PFSK-1 (cell line): ENCODE measurements around the gene KCNJ4.

Experiments
- FOXP2 ChIP-seq: optimal IDR thresholded peaks from 2 replicates; pipeline ENCODE3; 2011; ENCODE audit warnings: borderline replicate concordance, control low read depth, inconsistent platforms; ENCODE audit not compliant: insufficient read depth; ENCODE audit errors: extremely low read length, extremely low read depth
- POLR2AphosphoS5 ChIP-seq: IDR thresholded peaks from 2 replicates; pipeline ENCODE4 v1.6.1; 2012; ENCODE audit warnings: low read depth, mild to moderate bottlenecking, control low read depth, low read length, moderate library complexity
- SIN3A ChIP-seq: IDR thresholded peaks from 2 replicates; pipeline ENCODE4 v1.6.1; 2012; ENCODE audit warnings: mild to moderate bottlenecking, low read length, moderate library complexity, borderline replicate concordance; ENCODE audit not compliant: insufficient read depth
- TAF1 ChIP-seq: IDR thresholded peaks from 2 replicates; pipeline ENCODE4 v1.6.1; 2012; ENCODE audit warnings: low read length, control low read depth, borderline replicate concordance; ENCODE audit not compliant: insufficient read depth
- TF ChIP-seq, protein P1 (sequence below), 2 experiments: IDR thresholded peaks; 2 replicates each; pipeline versions ENCODE4 v1.6.1 to v1.8.0; 2011 to 2012; ENCODE audit warnings: low read depth in 2 of 2, low read length in 2 of 2, control low read depth in 1 of 2, inconsistent platforms in 1 of 2, mild to moderate bottlenecking in 1 of 2, moderate library complexity in 1 of 2; ENCODE audit not compliant: insufficient read depth in 1 of 2

KCNJ4 gene

GRCh38 chr22:38426628-38427027 is 28.4 kb downstream of the KCNJ4 start:
- TF ChIP-seq FOXP2 (no peak), SIN3A (no peak), TAF1 (no peak), POLR2AphosphoS5 (no peak)
- TF ChIP-seq, protein P1, sequence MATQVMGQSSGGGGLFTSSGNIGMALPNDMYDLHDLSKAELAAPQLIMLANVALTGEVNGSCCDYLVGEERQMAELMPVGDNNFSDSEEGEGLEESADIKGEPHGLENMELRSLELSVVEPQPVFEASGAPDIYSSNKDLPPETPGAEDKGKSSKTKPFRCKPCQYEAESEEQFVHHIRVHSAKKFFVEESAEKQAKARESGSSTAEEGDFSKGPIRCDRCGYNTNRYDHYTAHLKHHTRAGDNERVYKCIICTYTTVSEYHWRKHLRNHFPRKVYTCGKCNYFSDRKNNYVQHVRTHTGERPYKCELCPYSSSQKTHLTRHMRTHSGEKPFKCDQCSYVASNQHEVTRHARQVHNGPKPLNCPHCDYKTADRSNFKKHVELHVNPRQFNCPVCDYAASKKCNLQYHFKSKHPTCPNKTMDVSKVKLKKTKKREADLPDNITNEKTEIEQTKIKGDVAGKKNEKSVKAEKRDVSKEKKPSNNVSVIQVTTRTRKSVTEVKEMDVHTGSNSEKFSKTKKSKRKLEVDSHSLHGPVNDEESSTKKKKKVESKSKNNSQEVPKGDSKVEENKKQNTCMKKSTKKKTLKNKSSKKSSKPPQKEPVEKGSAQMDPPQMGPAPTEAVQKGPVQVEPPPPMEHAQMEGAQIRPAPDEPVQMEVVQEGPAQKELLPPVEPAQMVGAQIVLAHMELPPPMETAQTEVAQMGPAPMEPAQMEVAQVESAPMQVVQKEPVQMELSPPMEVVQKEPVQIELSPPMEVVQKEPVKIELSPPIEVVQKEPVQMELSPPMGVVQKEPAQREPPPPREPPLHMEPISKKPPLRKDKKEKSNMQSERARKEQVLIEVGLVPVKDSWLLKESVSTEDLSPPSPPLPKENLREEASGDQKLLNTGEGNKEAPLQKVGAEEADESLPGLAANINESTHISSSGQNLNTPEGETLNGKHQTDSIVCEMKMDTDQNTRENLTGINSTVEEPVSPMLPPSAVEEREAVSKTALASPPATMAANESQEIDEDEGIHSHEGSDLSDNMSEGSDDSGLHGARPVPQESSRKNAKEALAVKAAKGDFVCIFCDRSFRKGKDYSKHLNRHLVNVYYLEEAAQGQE (IDR thresholded peaks at IDR 0.05; ENCODE audit: insufficient read depth in 1 of 2, low read depth in 2 of 2, low read length in 2 of 2) = no peak

DNA sequence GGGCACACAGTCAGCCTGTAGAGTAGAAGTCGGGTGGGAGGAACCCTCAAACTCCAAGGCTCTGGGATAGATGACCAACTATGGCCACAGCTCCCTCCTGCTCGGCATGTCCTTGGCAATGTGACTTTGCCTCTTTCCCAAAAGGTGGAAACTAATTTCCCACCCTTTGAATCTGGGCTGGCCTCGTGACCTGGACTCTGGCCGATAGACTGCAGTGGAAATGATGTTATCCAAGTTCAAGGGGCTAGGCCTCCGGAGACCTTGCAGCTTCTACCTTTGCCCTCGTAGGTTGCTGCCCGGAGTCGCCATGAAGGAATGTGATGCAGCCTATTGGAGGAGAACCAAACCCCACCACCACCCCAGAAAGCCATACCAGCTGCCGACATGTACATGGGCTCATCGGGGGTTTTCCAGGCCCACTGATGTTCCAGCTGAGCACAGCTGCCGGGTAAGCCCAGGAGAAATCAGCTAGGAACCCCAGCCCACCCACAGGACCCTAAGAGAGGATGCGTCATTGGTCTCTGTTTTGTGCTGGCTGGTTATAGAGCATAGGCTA is 30.4 kb downstream of the KCNJ4 start:
- no peak for TF ChIP-seq TAF1
- TF ChIP-seq FOXP2 = no peak
- TF ChIP-seq, protein P1 (IDR thresholded peaks at IDR 0.05; ENCODE audit: insufficient read depth in 1 of 2, low read depth in 2 of 2, low read length in 2 of 2) = no peak
- no peak for TF ChIP-seq SIN3A
- no peak for TF ChIP-seq POLR2AphosphoS5

- no peak for TF ChIP-seq FOXP2
- TF ChIP-seq, protein P1 (IDR thresholded peaks at IDR 0.05; ENCODE audit: insufficient read depth in 1 of 2, low read depth in 2 of 2, low read length in 2 of 2) = no peak
- no peak for TF ChIP-seq TAF1
- TF ChIP-seq SIN3A = no peak
- no peak for TF ChIP-seq POLR2AphosphoS5
Observed at GRCh38 chr22:38423512-38424503, 31.2 kb downstream of the KCNJ4 start.

DNA sequence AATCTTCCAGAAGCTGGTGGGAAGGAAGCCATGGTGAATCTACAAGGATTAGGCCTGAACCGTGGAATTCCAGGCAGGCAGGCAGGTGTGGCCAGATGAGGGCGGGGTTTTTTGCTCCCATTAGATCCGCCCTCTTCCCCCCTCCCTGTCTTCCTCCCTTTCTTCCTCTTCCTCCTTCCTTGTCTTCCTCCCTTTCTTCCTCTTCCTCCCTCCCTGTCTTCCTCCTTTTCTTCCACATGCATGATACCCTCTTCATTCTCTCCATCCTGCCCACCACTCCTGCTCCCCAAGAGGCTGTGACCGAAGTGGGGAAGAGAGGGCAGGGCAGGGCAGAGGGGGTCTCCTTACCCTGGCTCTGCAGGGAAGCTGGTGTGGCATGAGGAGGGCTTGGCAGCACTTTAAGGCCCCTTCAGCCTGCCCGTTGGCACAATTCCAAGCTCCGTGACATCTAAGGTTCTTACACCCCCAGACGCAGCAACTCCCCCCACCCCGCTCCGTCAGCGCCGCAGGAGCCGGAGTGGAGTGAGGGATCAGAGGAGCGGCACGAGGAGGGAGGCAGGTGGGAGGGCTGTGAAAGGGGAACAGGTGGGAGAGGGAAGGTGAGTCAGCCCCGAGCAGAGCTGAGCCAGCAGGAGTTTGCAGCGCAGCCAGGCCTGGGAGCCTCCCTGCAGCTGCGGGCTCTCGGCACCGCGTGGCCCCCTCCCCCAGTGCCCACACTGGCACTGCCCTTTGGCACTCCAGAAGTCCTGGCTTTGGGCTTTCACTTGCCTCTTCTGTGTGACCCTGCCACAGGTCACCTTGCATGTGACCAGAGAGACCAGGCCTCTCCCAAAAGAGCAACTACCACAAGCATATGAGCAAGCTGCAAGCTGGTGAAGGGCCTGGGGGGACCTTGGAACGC is 32.1 kb downstream of the KCNJ4 start:
- TF ChIP-seq, protein P1 (IDR thresholded peaks at IDR 0.05; ENCODE audit: insufficient read depth in 1 of 2, low read depth in 2 of 2, low read length in 2 of 2) = no peak
- TF ChIP-seq FOXP2 = no peak
- no peak for TF ChIP-seq SIN3A
- TF ChIP-seq TAF1 = no peak
- no peak for TF ChIP-seq POLR2AphosphoS5
